ENCODE data around the gene TERT. TPM values are rescaled to one million over a fixed set of nuclear protein-coding genes. Genes with fewer than 3 reads are reported as not detected.

The TERT gene
- total and polyA plus RNA-seq, 2 of the 13 experiments (the other 11 are each of a cell fraction or from before 2014, with no cell fraction given): 4.3 to 5.9 TPM

- DNase-seq (ENCODE audit: low spot score) (no peak), FAIRE-seq (no peak), ATAC-seq (no peak)
- no peak overlapping the region for H3K4me3 ChIP-seq (replicated peaks in 1 of 3; ENCODE audit: insufficient read depth in 1 of 3, low read depth in 2 of 3, low read length in 3 of 3)
- H3K9ac ChIP-seq (ENCODE audit: insufficient read depth, low read depth, low read length): no peak overlapping the region
- TF ChIP-seq RAD21 (CRISPR knock-in tag; IDR thresholded peaks at IDR 0.05) (no peak), CREM (IDR thresholded peaks at IDR 0.05) (no peak), CREM (CRISPR knock-in tag; IDR thresholded peaks at IDR 0.05) (no peak), HOXA3 (CRISPR knock-in tag; IDR thresholded peaks at IDR 0.05) (no peak), ZBTB38 (CRISPR knock-in tag; IDR thresholded peaks at IDR 0.05) (no peak), REPIN1 (CRISPR knock-in tag; IDR thresholded peaks at IDR 0.05; ENCODE audit: borderline replicate concordance, low read depth) (no peak), TGIF2 (CRISPR knock-in tag; IDR thresholded peaks at IDR 0.05) (no peak), CENPX (CRISPR knock-in tag; IDR thresholded peaks at IDR 0.05) (no peak), ZFP36 (IDR thresholded peaks at IDR 0.05; ENCODE audit: borderline replicate concordance, low read depth, low read length, partially characterized antibody) (no peak), ZNF841 (CRISPR knock-in tag; IDR thresholded peaks at IDR 0.05; ENCODE audit: borderline replicate concordance) (no peak)
- TF ChIP-seq, protein P1, sequence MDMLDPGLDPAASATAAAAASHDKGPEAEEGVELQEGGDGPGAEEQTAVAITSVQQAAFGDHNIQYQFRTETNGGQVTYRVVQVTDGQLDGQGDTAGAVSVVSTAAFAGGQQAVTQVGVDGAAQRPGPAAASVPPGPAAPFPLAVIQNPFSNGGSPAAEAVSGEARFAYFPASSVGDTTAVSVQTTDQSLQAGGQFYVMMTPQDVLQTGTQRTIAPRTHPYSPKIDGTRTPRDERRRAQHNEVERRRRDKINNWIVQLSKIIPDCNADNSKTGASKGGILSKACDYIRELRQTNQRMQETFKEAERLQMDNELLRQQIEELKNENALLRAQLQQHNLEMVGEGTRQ (IDR thresholded peaks at IDR 0.05; ENCODE audit: low read depth, low read length): no peak
- TF ChIP-seq, protein P1 (CRISPR knock-in tag; IDR thresholded peaks at IDR 0.05; ENCODE audit: borderline replicate concordance): no peak
- TF ChIP-seq, protein P2, sequence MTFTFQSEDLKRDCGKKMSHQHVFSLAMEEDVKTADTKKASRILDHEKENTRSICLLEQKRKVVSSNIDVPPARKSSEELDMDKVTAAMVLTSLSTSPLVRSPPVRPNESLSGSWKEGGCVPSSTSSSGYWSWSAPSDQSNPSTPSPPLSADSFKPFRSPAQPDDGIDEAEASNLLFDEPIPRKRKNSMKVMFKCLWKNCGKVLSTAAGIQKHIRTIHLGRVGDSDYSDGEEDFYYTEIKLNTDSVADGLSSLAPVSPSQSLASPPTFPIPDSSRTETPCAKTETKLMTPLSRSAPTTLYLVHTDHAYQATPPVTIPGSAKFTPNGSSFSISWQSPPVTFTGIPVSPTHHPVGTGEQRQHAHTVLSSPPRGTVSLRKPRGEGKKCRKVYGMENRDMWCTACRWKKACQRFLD (CRISPR knock-in tag; IDR thresholded peaks at IDR 0.05; ENCODE audit: borderline replicate concordance): no peak
- no TSS peak for BruUV-seq (replicated peaks)
- WGBS (ENCODE audit: low lambda C conversion rate): 63% methylated on average over 7 of the region's 18 CpGs
- H3K4me1 ChIP-seq (ENCODE audit: insufficient read depth, low read length): no peaks in the 10 kb centered on the region
- in situ Hi-C loops (cut with HindIII; ENCODE audit: extremely low pct_ligation_motif_present, low pct_unique_long_range_greater_than_20kb) (no loop called here), intact Hi-C loops (cut with micrococcal nuclease; ENCODE audit: unreplicated experiment) (no loop called here)
- peaks cover 1 to 11% of the 10 kb centered on the region in 2 experiments; a peak in 1 of 5 replicates for H3K27me3 ChIP-seq (ENCODE audit: control insufficient read depth in 1 of 2, insufficient read depth in 2 of 2, low read length in 2 of 2)
- ChIA-PET POLR2A (no interaction called here), CTCF (ENCODE audit: low intra/inter-chr PET ratio, low total read pairs) (no interaction called here)
- no peak overlapping the region for H2AFZ ChIP-seq (ENCODE audit: low read length)
- no peak overlapping the region for H3K4me2 ChIP-seq (ENCODE audit: low read depth, low read length)
- no peak overlapping the region for H3K27ac ChIP-seq (ENCODE audit: extremely low read length, insufficient read depth, low read length)
- no peaks in the 10 kb centered on the region for H4K20me1 ChIP-seq (ENCODE audit: insufficient read depth, low read length)
- H3K9me3 ChIP-seq (ENCODE audit: low read length): no peaks in the 10 kb centered on the region
- H3K36me3 ChIP-seq (replicated peaks in 1 of 2; ENCODE audit: control insufficient read depth in 1 of 2, insufficient read depth in 2 of 2, low read length in 2 of 2): peaks cover 0 to 2% of the 10 kb centered on the region in 2 experiments; a peak in 1 of 5 replicates
- no peaks in the 10 kb centered on the region for H3K79me2 ChIP-seq (ENCODE audit: insufficient read depth, low read length)
Observed at GRCh38 chr5:1264211-1264610, 30.7 kb downstream of the TERT start.

All from HepG2 (cell line).